Lung (tissue), 12 donors: ENCODE measurements around the gene ETFA. TPM values are rescaled to one million over a fixed set of nuclear protein-coding genes. Genes with fewer than 3 reads are reported as not detected.
"Not testable (repeated sequence)": the region's sequence is repeated elsewhere in the genome, so short reads cannot be mapped to it uniquely, and the experiment has no call there.

ENCODE experiments used
- ATAC-seq: fragments of 200-7000 bp; cut with Tn5 transposase; one replicate; pipeline ENCODE4 v1.9.1; 2020; ENCODE audit warnings: moderate number of reproducible peaks; ENCODE audit not compliant: insufficient read depth, low FRiP score
- DNase-seq, 3 donors: peaks; one replicate each; pipeline ENCODE4 v3.0.0-alpha.2; 2013 to 2017
- H3K27ac ChIP-seq, 2 donors: one replicate each; pipeline ENCODE4 v1.5.1; 2013; ENCODE audit warnings: mild to moderate bottlenecking in 2 of 2, moderate library complexity in 2 of 2, control low read depth in 1 of 2, inconsistent platforms in 1 of 2, low read depth in 1 of 2, low read length in 1 of 2
- H3K27me3 ChIP-seq, 3 donors: one replicate each; pipeline ENCODE4 v1.5.1; 2013; ENCODE audit warnings: low read length in 2 of 3; ENCODE audit not compliant: control insufficient read depth in 3 of 3, insufficient read depth in 3 of 3
- H3K36me3 ChIP-seq, 4 donors: one replicate each; pipeline ENCODE4 v1.5.1; 2013; ENCODE audit warnings: low read length in 4 of 4, mild to moderate bottlenecking in 1 of 4, moderate library complexity in 1 of 4; ENCODE audit not compliant: control insufficient read depth in 4 of 4, insufficient read depth in 4 of 4
- H3K4me1 ChIP-seq, 5 donors: one replicate each; pipeline ENCODE4 v1.5.1; 2013; ENCODE audit warnings: low read length in 5 of 5, mild to moderate bottlenecking in 2 of 5, moderate library complexity in 1 of 5; ENCODE audit not compliant: control insufficient read depth in 5 of 5, insufficient read depth in 5 of 5
- H3K4me3 ChIP-seq: one replicate; pipeline ENCODE4 v1.5.1; 2013; ENCODE audit warnings: mild to moderate bottlenecking, control low read depth, moderate library complexity
- H3K9ac ChIP-seq, 2 donors: one replicate each; pipeline ENCODE4 v1.5.1; 2013; ENCODE audit warnings: low read length in 2 of 2, control low read depth in 1 of 2; ENCODE audit not compliant: insufficient read depth in 1 of 2
- H3K9me3 ChIP-seq, 4 donors: one replicate each; pipeline ENCODE4 v1.5.1; 2013; ENCODE audit warnings: low read length in 3 of 4, mild to moderate bottlenecking in 1 of 4, moderate library complexity in 1 of 4; ENCODE audit not compliant: control insufficient read depth in 4 of 4, insufficient read depth in 3 of 4
- WGBS, 2 donors: extraction: QIAGEN DNeasy Blood & Tissue Kit; methylation state at CpG; one replicate each; pipeline ENCODE4 v1.1.7; 2013; 5-methylcytosine and 5-hydroxymethylcytosine counted together
- polyA plus RNA-seq, 2 donors: library from polyadenylated mRNA; stranded (reverse); fragments of 200-250 nt; gene quantifications; one replicate each; pipeline ENCODE4 v1.2.1, GENCODE V29; 2013
- total RNA-seq, 2 donors: library from RNA; depleted of rRNA in 1 of 2; stranded (reverse); fragments of >200 nt in 1 of 2; gene quantifications; one replicate each; pipeline ENCODE4 v1.2.1, GENCODE V29; 2014 to 2021
- TF ChIP-seq, protein P1 (sequence below): IDR thresholded peaks from 2 replicates; pipeline ENCODE4 v1.5.1; 2012; ENCODE audit warnings: mild to moderate bottlenecking; ENCODE audit errors: control extremely low read depth, extremely low read depth
- donor health status: control.
- donor health status: control.
- donor health status: Bipolar disorder and iron deficiency.
- donor health status: healthy.
- donor health status: DM: yes; HTN: yes; CAD: no.

ETFA gene
- total and polyA plus RNA-seq, 4 donors: 54.5 to 96.4 (median 83.8) TPM

DNA sequence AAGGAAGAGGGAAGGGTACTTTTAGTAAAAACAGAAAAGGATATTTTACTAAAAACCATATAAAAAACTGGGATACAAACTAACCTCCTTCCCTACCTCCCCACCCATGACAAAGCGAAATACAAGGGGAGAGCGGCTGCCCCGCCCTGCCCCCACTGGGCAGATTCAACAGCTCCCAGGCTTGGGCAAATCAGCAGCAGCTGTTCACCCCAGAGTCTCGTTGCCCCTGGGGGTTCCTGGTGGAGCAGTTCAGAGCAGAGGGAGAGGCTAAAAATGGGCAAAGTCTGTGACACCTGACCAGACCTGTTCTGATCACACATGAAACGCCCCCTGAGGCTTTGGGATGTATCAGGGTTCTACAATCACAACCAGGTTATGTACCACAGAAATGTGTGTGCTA is 2.5 kb upstream of the ETFA start:
- 80 to 84% methylated on average over 5 of the region's 5 CpGs for WGBS, 2 donors
- no peaks in the 10 kb centered on the region for H3K36me3 ChIP-seq
- H3K27me3 ChIP-seq: no peaks in the 10 kb centered on the region
- H3K27ac ChIP-seq: no peak overlapping the region
- H3K9me3 ChIP-seq: no peaks in the 10 kb centered on the region
- TF ChIP-seq, protein P1, sequence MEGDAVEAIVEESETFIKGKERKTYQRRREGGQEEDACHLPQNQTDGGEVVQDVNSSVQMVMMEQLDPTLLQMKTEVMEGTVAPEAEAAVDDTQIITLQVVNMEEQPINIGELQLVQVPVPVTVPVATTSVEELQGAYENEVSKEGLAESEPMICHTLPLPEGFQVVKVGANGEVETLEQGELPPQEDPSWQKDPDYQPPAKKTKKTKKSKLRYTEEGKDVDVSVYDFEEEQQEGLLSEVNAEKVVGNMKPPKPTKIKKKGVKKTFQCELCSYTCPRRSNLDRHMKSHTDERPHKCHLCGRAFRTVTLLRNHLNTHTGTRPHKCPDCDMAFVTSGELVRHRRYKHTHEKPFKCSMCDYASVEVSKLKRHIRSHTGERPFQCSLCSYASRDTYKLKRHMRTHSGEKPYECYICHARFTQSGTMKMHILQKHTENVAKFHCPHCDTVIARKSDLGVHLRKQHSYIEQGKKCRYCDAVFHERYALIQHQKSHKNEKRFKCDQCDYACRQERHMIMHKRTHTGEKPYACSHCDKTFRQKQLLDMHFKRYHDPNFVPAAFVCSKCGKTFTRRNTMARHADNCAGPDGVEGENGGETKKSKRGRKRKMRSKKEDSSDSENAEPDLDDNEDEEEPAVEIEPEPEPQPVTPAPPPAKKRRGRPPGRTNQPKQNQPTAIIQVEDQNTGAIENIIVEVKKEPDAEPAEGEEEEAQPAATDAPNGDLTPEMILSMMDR: no peak
- H3K9ac ChIP-seq: no peak overlapping the region
- ATAC-seq (no peak), DNase-seq (no peak)
- no peak overlapping the region for H3K4me3 ChIP-seq
- peaks cover 0 to 12% (median 7%) of the 10 kb centered on the region in 5 donors for H3K4me1 ChIP-seq

GRCh38 chr15:76313175-76313567 is 1.9 kb upstream of the ETFA start:
- H3K27ac ChIP-seq, ATAC-seq, H3K36me3 ChIP-seq, H3K9ac ChIP-seq, H3K9me3 ChIP-seq, H3K4me3 ChIP-seq, H3K27me3 ChIP-seq, DNase-seq: not testable (repeated sequence)
- 89 to 96% methylated on average over 4 of the region's 4 CpGs for WGBS, 2 donors
- peaks cover 0 to 12% (median 7%) of the 10 kb centered on the region in 5 donors for H3K4me1 ChIP-seq

GRCh38 chr15:76312540-76313174 is 1.4 kb upstream of the ETFA start:
- ATAC-seq: no peak
- no peak for DNase-seq
- H3K27ac ChIP-seq: no peak overlapping the region
- H3K4me3 ChIP-seq: no peak overlapping the region
- H3K27me3 ChIP-seq: no peaks in the 10 kb centered on the region
- no peak overlapping the region for H3K9ac ChIP-seq
- TF ChIP-seq, protein P1: no peak
- no peaks in the 10 kb centered on the region for H3K9me3 ChIP-seq
- no peaks in the 10 kb centered on the region for H3K36me3 ChIP-seq
- WGBS, 2 donors: 78 to 87% methylated on average over 7 of the region's 7 CpGs
- H3K4me1 ChIP-seq: peaks cover 0 to 13% (median 7%) of the 10 kb centered on the region in 5 donors

GRCh38 chr15:76310475-76311099 is 682 bp downstream of the ETFA start:
- Histone ChIP-seq H3K4me1 (peaks cover 0 to 15% (median 7%) of the 10 kb centered on the region in 5 donors), H3K36me3 (no peaks in the 10 kb centered on the region), H3K9ac (peak overlapping the region; percentile 86 to 94), H3K27ac (peak overlapping the region; percentile 82 to 91), H3K9me3 (no peaks in the 10 kb centered on the region), H3K4me3 (peak overlapping the region; percentile 87), H3K27me3 (no peaks in the 10 kb centered on the region)
- 1% methylated on average over 16 of the region's 16 CpGs for whole genome bisulfite sequencing, 2 donors
- TF ChIP-seq, protein P1: no peak
- DNase-seq (peak; percentile 25 to 50 (median 38)), ATAC-seq (peak; percentile 3)
